CD14-positive monocyte (primary cell): Measurements from ENCODE around the gene TPK1. TPM values are rescaled to one million over a fixed set of nuclear protein-coding genes. Genes with fewer than 3 reads are reported as not detected.

Experiments
- DNase-seq, 3 donors: peaks; one replicate each; pipeline ENCODE4 v3.0.0-alpha.2; 2011 to 2022
- H2AFZ ChIP-seq: 2 replicates; pipeline ENCODE4 v1.6.0; 2012; ENCODE audit warnings: mild to moderate bottlenecking, low read depth, low read length, inconsistent platforms; ENCODE audit not compliant: insufficient read depth, poor library complexity, severe bottlenecking
- H3K27ac ChIP-seq, 2 donors: 1 replicate in 1 of 2; 2 replicates in 1 of 2; pipeline ENCODE4 v1.5.1; 2012 to 2013; ENCODE audit warnings: low read length in 2 of 2, control low read depth in 1 of 2, inconsistent platforms in 1 of 2, low read depth in 1 of 2, mild to moderate bottlenecking in 1 of 2
- H3K27me3 ChIP-seq, 2 donors: one replicate each; pipeline versions ENCODE4 v1.6.0 to v1.6.1; 2011 to 2013; ENCODE audit warnings: low read length in 2 of 2; ENCODE audit not compliant: control insufficient read depth in 2 of 2, insufficient read depth in 2 of 2
- H3K36me3 ChIP-seq, 2 donors: replicated peaks in 1 of 2; 1 replicate in 1 of 2; 2 replicates in 1 of 2; pipeline versions ENCODE4 v1.5.1 to v1.6.1; 2012 to 2013; ENCODE audit warnings: low read length in 2 of 2, control low read depth in 1 of 2, inconsistent platforms in 1 of 2, mild to moderate bottlenecking in 1 of 2; ENCODE audit not compliant: insufficient read depth in 2 of 2, control insufficient read depth in 1 of 2
- H3K4me1 ChIP-seq, 2 donors: 1 replicate in 1 of 2; 2 replicates in 1 of 2; pipeline versions ENCODE4 v1.5.1 to v1.6.1; 2012 to 2013; ENCODE audit warnings: low read length in 2 of 2, control low read depth in 1 of 2, inconsistent platforms in 1 of 2, mild to moderate bottlenecking in 1 of 2, moderate library complexity in 1 of 2; ENCODE audit not compliant: insufficient read depth in 2 of 2, control insufficient read depth in 1 of 2
- H3K4me2 ChIP-seq: replicated peaks from 2 replicates; pipeline ENCODE3; 2012; ENCODE audit warnings: low read length, moderate library complexity, mild to moderate bottlenecking; ENCODE audit not compliant: poor library complexity, severe bottlenecking; ENCODE audit errors: extremely low read depth
- H3K4me3 ChIP-seq, 3 experiments: fragments of 200-600 bp in 1 of 3; sonication (generic) in 1 of 3; replicated peaks in 1 of 3; 1 replicate in 2 of 3; 2 replicates in 1 of 3; pipeline ENCODE4 v1.5.1; 2011 to 2013; ENCODE audit warnings: low read length in 3 of 3, mild to moderate bottlenecking in 3 of 3, control low read depth in 2 of 3, low read depth in 2 of 3, inconsistent platforms in 1 of 3, moderate library complexity in 1 of 3
- H3K79me2 ChIP-seq: 2 replicates; pipeline ENCODE4 v1.6.0; 2012; ENCODE audit warnings: mild to moderate bottlenecking, control low read depth, inconsistent platforms, low read length, moderate library complexity; ENCODE audit not compliant: insufficient read depth
- H3K9ac ChIP-seq: 2 replicates; pipeline ENCODE4 v1.6.0; 2017; ENCODE audit warnings: low read length, mild to moderate bottlenecking; ENCODE audit not compliant: insufficient read depth, poor library complexity, severe bottlenecking
- H3K9me3 ChIP-seq, 2 donors: replicated peaks in 1 of 2; 1 replicate in 1 of 2; 2 replicates in 1 of 2; pipeline versions ENCODE4 v1.5.1 to v1.6.1; 2012 to 2013; ENCODE audit warnings: low read length in 2 of 2, control low read depth in 1 of 2; ENCODE audit not compliant: control insufficient read depth in 1 of 2, insufficient read depth in 1 of 2
- H4K20me1 ChIP-seq: 2 replicates; pipeline ENCODE4 v1.6.0; 2012; ENCODE audit warnings: mild to moderate bottlenecking, low read length, control low read depth, moderate library complexity; ENCODE audit not compliant: insufficient read depth
- H3K27ac Mint-ChIP-seq, 7 donors: one replicate each; pipeline ENCODE4 v1.8.0; 2020; ENCODE audit warnings: mild to moderate bottlenecking in 7 of 7, mixed read lengths in 7 of 7, moderate library complexity in 6 of 7, inconsistent platforms in 2 of 7
- H3K27me3 Mint-ChIP-seq, 3 donors: one replicate each; pipeline ENCODE4 v1.8.0; 2021 to 2022; ENCODE audit warnings: low read depth in 3 of 3, mild to moderate bottlenecking in 3 of 3, mixed read lengths in 3 of 3, moderate library complexity in 3 of 3, inconsistent platforms in 1 of 3
- H3K36me3 Mint-ChIP-seq, 2 donors: one replicate each; pipeline ENCODE4 v1.8.0; 2020; ENCODE audit warnings: mixed read lengths in 2 of 2, inconsistent platforms in 1 of 2, mild to moderate bottlenecking in 1 of 2
- H3K4me1 Mint-ChIP-seq: one replicate; pipeline ENCODE4 v1.8.0; 2020; ENCODE audit warnings: mild to moderate bottlenecking, mixed read lengths
- H3K4me3 Mint-ChIP-seq, 2 donors: one replicate each; pipeline ENCODE4 v1.8.0; 2020; ENCODE audit warnings: mild to moderate bottlenecking in 2 of 2, mixed read lengths in 2 of 2, moderate library complexity in 1 of 2
- H3K9me3 Mint-ChIP-seq, 7 donors: one replicate each; pipeline ENCODE4 v1.8.0; 2020 to 2022; ENCODE audit warnings: mixed read lengths in 7 of 7, mild to moderate bottlenecking in 6 of 7, moderate library complexity in 6 of 7, inconsistent platforms in 2 of 7
- CTCF ChIP-seq: fragments of 200-600 bp; IDR thresholded peaks from one replicate; pipeline ENCODE4 v1.8.0; 2022; ENCODE audit warnings: antibody characterized with exemption, mild to moderate bottlenecking
- WGBS: methylation state at CpG from one replicate; pipeline ENCODE4 v1.1.5; 2013; ENCODE audit warnings: missing lambda C conversion rate; ENCODE audit not compliant: insufficient coverage; 5-methylcytosine and 5-hydroxymethylcytosine counted together
- intact Hi-C, 2 donors: fragments of 100-400 bp; cut with micrococcal nuclease; formaldehyde crosslinking; loops; one replicate each; pipeline versions ENCODE4 v1.15.0 to v1.15.1; 2023
- polyA plus RNA-seq, 3 donors: library from polyadenylated mRNA; depleted of rRNA in 1 of 3; unstranded in 2 of 3; stranded (reverse) in 1 of 3; fragments of 300-500 nt in 2 of 3; fragments of >200 nt in 1 of 3; fragmentation: Illumina TruSeq in 2 of 3; gene quantifications; 1 replicate in 2 of 3; 2 replicates in 1 of 3; pipeline ENCODE4 v1.2.3, GENCODE V29; 2012 to 2021

Gene TPK1
- polyA plus RNA-seq, 3 donors: 18.9 to 33.8 (median 33.1) TPM

- peak; percentile 55 for TF ChIP-seq CTCF
- Histone ChIP-seq H3K9me3 (no peaks in the 10 kb centered on the region), H2AFZ (no peak overlapping the region), H3K27me3 (no peaks in the 10 kb centered on the region), H3K79me2 (no peaks in the 10 kb centered on the region), H3K27ac (no peak overlapping the region), H3K36me3 (no peaks in the 10 kb centered on the region), H3K4me3 (no peak overlapping the region), H3K4me2 (no peak overlapping the region), H3K4me1 (no peaks in the 10 kb centered on the region), H4K20me1 (no peaks in the 10 kb centered on the region), H3K9ac (no peak overlapping the region)
- H3K4me3 Mint-ChIP-seq: no peak overlapping the region
- peaks cover 0 to 5% (median 0%) of the 10 kb centered on the region in 7 donors for H3K9me3 Mint-ChIP-seq
- H3K4me1 Mint-ChIP-seq: no peaks in the 10 kb centered on the region
- no peaks in the 10 kb centered on the region for H3K27me3 Mint-ChIP-seq
- H3K27ac Mint-ChIP-seq: no peak overlapping the region
- DNase-seq: peak in 1 of 3 donors; percentile 7
- intact Hi-C loops: no loop called here
- H3K36me3 Mint-ChIP-seq: no peaks in the 10 kb centered on the region
- no CpG with 5 or more reads among the region's 3 CpGs for WGBS
Observed at GRCh38 chr7:144854839-144855424, 19.1 kb upstream of the TPK1 start.

GRCh38 chr7:144853542-144853941 is 17.7 kb upstream of the TPK1 start:
- peak overlapping the region in 1 of 7 donors; percentile 78 for H3K27ac Mint-ChIP-seq

More at GRCh38 chr7:144853542-144853941, 17.7 kb upstream of the TPK1 start:
- Histone ChIP-seq H3K79me2 (no peaks in the 10 kb centered on the region), H3K4me3 (no peak overlapping the region), H3K9ac (no peak overlapping the region), H3K9me3 (no peaks in the 10 kb centered on the region), H4K20me1 (no peaks in the 10 kb centered on the region), H2AFZ (no peak overlapping the region), H3K27ac (no peak overlapping the region), H3K27me3 (no peaks in the 10 kb centered on the region), H3K4me2 (no peak overlapping the region), H3K36me3 (no peaks in the 10 kb centered on the region), H3K4me1 (no peaks in the 10 kb centered on the region)
- TF ChIP-seq CTCF: no peak
- WGBS: 92% methylated on average over 6 of the region's 8 CpGs
- Mint-ChIP-seq H3K27me3 (no peaks in the 10 kb centered on the region), H3K36me3 (no peaks in the 10 kb centered on the region), H3K4me1 (no peaks in the 10 kb centered on the region), H3K9me3 (peaks cover under 1 to 8% (median 4%) of the 10 kb centered on the region in 7 donors), H3K4me3 (no peak overlapping the region)
- intact Hi-C loops: no loop called here
- no peak for DNase-seq
